A673 (cell line): ENCODE results near the gene EYA3. TPM values are rescaled to one million over a fixed set of nuclear protein-coding genes. Genes with fewer than 3 reads are reported as not detected.

Experiments used
- BruUV-seq: library from RNA; stranded (reverse); fragments of 400-500 nt; replicated peaks from 2 replicates; lab custom pipeline; 2021; lab: Mats Ljungman, UMichigan
- CTCF ChIA-PET: fragments of 300-600 bp; sonication (Branson Sonifier 250); formaldehyde crosslinking; loops from one replicate; lab custom pipeline; 2022; ENCODE audit warnings: antibody characterized with exemption; lab: Charles Lee
- POLR2A ChIA-PET: fragments of 300-600 bp; sonication (Branson Sonifier 250); formaldehyde crosslinking; loops from one replicate; lab custom pipeline; 2022; ENCODE audit warnings: antibody characterized with exemption; ENCODE audit not compliant: low non-redundant PET; lab: Charles Lee
- DNase-seq: peaks from one replicate; pipeline ENCODE4 v3.0.0-alpha.2; 2015; ENCODE audit warnings: low spot score
- H3K27ac ChIP-seq: fragments of 200-600 bp; sonication (generic); 2 replicates; pipeline ENCODE4 v1.5.1; 2016; ENCODE audit warnings: mixed run types, low read depth, mild to moderate bottlenecking, mixed read lengths, antibody characterized with exemption, low read length; ENCODE audit not compliant: poor library complexity, severe bottlenecking
- H3K27me3 ChIP-seq: fragments of 200-600 bp; sonication (generic); replicated peaks from 2 replicates; pipeline ENCODE4 v1.6.1; 2017; ENCODE audit warnings: mixed run types, low read depth, mild to moderate bottlenecking, mixed read lengths, antibody characterized with exemption, low read length; ENCODE audit not compliant: insufficient read depth, poor library complexity
- H3K36me3 ChIP-seq: fragments of 200-600 bp; sonication (generic); 2 replicates; pipeline ENCODE4 v1.6.1; 2016; ENCODE audit warnings: mixed run types, mild to moderate bottlenecking, mixed read lengths, antibody characterized with exemption, low read length; ENCODE audit not compliant: insufficient read depth, poor library complexity, severe bottlenecking
- H3K4me1 ChIP-seq: fragments of 200-600 bp; sonication (generic); 2 replicates; pipeline ENCODE4 v1.6.1; 2017; ENCODE audit warnings: mixed run types, mild to moderate bottlenecking, mixed read lengths, antibody characterized with exemption, low read length; ENCODE audit not compliant: insufficient read depth, poor library complexity, severe bottlenecking
- H3K4me3 ChIP-seq: fragments of 200-600 bp; sonication (generic); 2 replicates; pipeline ENCODE4 v1.5.1; 2016; ENCODE audit warnings: low read depth, mixed run types, mild to moderate bottlenecking, mixed read lengths, low read length; ENCODE audit not compliant: poor library complexity, severe bottlenecking
- H3K9me3 ChIP-seq: fragments of 200-600 bp; sonication (generic); 2 replicates; pipeline ENCODE4 v1.6.1; 2016; ENCODE audit warnings: mixed run types, low read depth, mild to moderate bottlenecking, mixed read lengths, antibody characterized with exemption, low read length; ENCODE audit not compliant: poor library complexity, severe bottlenecking
- CTCF ChIP-seq: fragments of 300-800, 200-600 bp; sonication (generic); conservative IDR thresholded peaks from 2 replicates; pipeline ENCODE4 v1.5.1; 2017; ENCODE audit warnings: low read depth, mild to moderate bottlenecking, antibody characterized with exemption, low read length, moderate library complexity, mixed read lengths
- EZH2 ChIP-seq: fragments of 200-600 bp; sonication (generic); IDR thresholded peaks from 2 replicates; pipeline ENCODE4 v1.6.1; 2017; ENCODE audit warnings: borderline replicate concordance, low read depth, mild to moderate bottlenecking, mixed read lengths, antibody characterized with exemption, low read length; ENCODE audit not compliant: poor library complexity, severe bottlenecking
- intact Hi-C: fragments of 100-400 bp; cut with micrococcal nuclease; formaldehyde crosslinking; loops from one replicate; pipeline ENCODE4 v1.10.0; 2022; ENCODE audit not compliant: unreplicated experiment
- total RNA-seq: library from RNA; stranded (reverse); gene quantifications from 2 replicates; pipeline ENCODE4 v1.2.3, GENCODE V29; 2021

Gene EYA3
- total RNA-seq, 1 experiment from 2014 or later, result 33.4 TPM

GRCh38 chr1:27952147-27952546, 136.3 kb downstream of the EYA3 start:
- Histone ChIP-seq H3K9me3 (no peaks in the 10 kb centered on the region), H3K27me3 (no peaks in the 10 kb centered on the region), H3K4me3 (no peak overlapping the region), H3K27ac (no peak overlapping the region), H3K36me3 (no peaks in the 10 kb centered on the region), H3K4me1 (no peaks in the 10 kb centered on the region)
- no TSS peak for BruUV-seq
- ChIA-PET POLR2A (no interaction called here), CTCF (no interaction called here)
- intact Hi-C loops, result no loop called here
- DNase-seq, result no peak
- TF ChIP-seq EZH2 (no peak), CTCF (no peak)

DNA sequence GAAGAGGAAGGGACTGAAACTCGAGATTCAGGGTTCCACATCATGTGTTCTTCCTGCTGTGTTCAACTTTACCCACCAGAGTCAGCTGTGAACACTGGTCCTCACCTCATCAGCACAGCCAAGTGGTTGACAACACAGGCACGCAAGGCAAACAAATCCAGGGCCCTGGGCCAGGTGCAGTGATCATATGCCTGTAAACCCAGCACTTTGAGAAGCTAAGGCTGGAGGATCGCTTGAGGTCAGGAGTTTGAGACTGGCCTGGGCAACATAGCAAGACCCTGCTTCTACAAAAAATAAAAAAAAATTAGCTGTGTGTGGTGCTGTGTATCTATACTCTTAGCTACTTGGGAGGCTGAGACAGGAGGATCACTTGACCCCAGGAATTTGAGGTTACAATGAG, 137.0 kb downstream of the EYA3 start:
- no peak overlapping the region for H3K27ac ChIP-seq
- no TSS peak for BruUV-seq
- no peaks in the 10 kb centered on the region for H3K36me3 ChIP-seq
- H3K4me3 ChIP-seq, result no peak overlapping the region
- intact Hi-C loops, result no loop called here
- no peaks in the 10 kb centered on the region for H3K4me1 ChIP-seq
- POLR2A ChIA-PET, result no interaction called here
- TF ChIP-seq CTCF (no peak), EZH2 (no peak)
- no peaks in the 10 kb centered on the region for H3K9me3 ChIP-seq
- CTCF ChIA-PET, result no interaction called here
- H3K27me3 ChIP-seq, result no peaks in the 10 kb centered on the region
- DNase-seq, result no peak

GRCh38 chr1:27949027-27949426, 139.4 kb downstream of the EYA3 start:
- no peak for DNase-seq
- ChIA-PET CTCF (interaction anchor here (1.2 kb wide), 1 partner anchor 8 kb away, joined by 3 read pairs; no protein-coding TSS in a partner anchor), POLR2A (no interaction called here)
- intact Hi-C loops, result no loop called here
- Histone ChIP-seq H3K36me3 (no peaks in the 10 kb centered on the region), H3K4me1 (no peaks in the 10 kb centered on the region), H3K27ac (no peak overlapping the region), H3K27me3 (no peaks in the 10 kb centered on the region), H3K4me3 (no peak overlapping the region), H3K9me3 (no peaks in the 10 kb centered on the region)
- TF ChIP-seq CTCF, result no peak
- TF ChIP-seq EZH2, result no peak
- BruUV-seq, result no TSS peak
